Mesenchymal stem cell (in vitro differentiated cells and primary cell): ENCODE results near the gene LUZP1.

Source experiments
- DNase-seq: peaks from one replicate; pipeline ENCODE4 v3.0.0-alpha.2; 2013
- H2AFZ ChIP-seq: one replicate; pipeline ENCODE4 v1.6.1; 2013; ENCODE audit warnings: low read depth, mild to moderate bottlenecking, control low read depth, inconsistent platforms, low read length, moderate library complexity
- H2AK5ac ChIP-seq: 2 replicates; pipeline ENCODE4 v1.6.1; 2013; ENCODE audit warnings: low read length, moderate library complexity, mild to moderate bottlenecking, inconsistent platforms; ENCODE audit not compliant: severe bottlenecking
- H2BK120ac ChIP-seq: one replicate; pipeline ENCODE4 v1.6.1; 2013; ENCODE audit warnings: low read depth, mild to moderate bottlenecking, inconsistent platforms, low read length, moderate library complexity
- H2BK12ac ChIP-seq, 2 experiments: one replicate each; pipeline ENCODE4 v1.6.1; 2013; ENCODE audit warnings: inconsistent platforms in 2 of 2, low read length in 2 of 2, mild to moderate bottlenecking in 2 of 2, moderate library complexity in 2 of 2, control low read depth in 1 of 2
- H2BK15ac ChIP-seq: one replicate; pipeline ENCODE4 v1.6.1; 2013; ENCODE audit warnings: mild to moderate bottlenecking, low read depth, inconsistent platforms; ENCODE audit not compliant: poor library complexity, severe bottlenecking
- H2BK5ac ChIP-seq: 2 replicates; pipeline ENCODE4 v1.6.1; 2013; ENCODE audit warnings: low read depth, mild to moderate bottlenecking, low read length, control low read depth, inconsistent platforms; ENCODE audit not compliant: poor library complexity, severe bottlenecking
- H3K14ac ChIP-seq, 2 experiments: one replicate each; pipeline ENCODE4 v1.6.1; 2013; ENCODE audit warnings: inconsistent platforms in 2 of 2, low read length in 2 of 2, control low read depth in 1 of 2, mild to moderate bottlenecking in 1 of 2, moderate library complexity in 1 of 2
- H3K18ac ChIP-seq, 2 experiments: one replicate each; pipeline ENCODE4 v1.6.1; 2013; ENCODE audit warnings: inconsistent platforms in 2 of 2, low read length in 2 of 2, control low read depth in 1 of 2, low read depth in 1 of 2, mild to moderate bottlenecking in 1 of 2
- H3K23ac ChIP-seq, 2 experiments: one replicate each; pipeline ENCODE4 v1.6.1; 2013; ENCODE audit warnings: inconsistent platforms in 2 of 2, low read length in 2 of 2, mild to moderate bottlenecking in 2 of 2, moderate library complexity in 2 of 2, control low read depth in 1 of 2
- H3K27ac ChIP-seq: 2 replicates; pipeline ENCODE4 v1.5.1; 2013; ENCODE audit warnings: mild to moderate bottlenecking, moderate library complexity, low read length, control low read depth, inconsistent platforms; ENCODE audit not compliant: poor library complexity, severe bottlenecking
- H3K27me3 ChIP-seq, 2 experiments: 2 replicates each; pipeline versions ENCODE4 v1.6.1 to v1.7.0; 2013; ENCODE audit warnings: low read length in 2 of 2, mild to moderate bottlenecking in 2 of 2, moderate library complexity in 2 of 2, control low read depth in 1 of 2, inconsistent platforms in 1 of 2; ENCODE audit not compliant: control insufficient read depth in 1 of 2, insufficient read depth in 1 of 2
- H3K36me3 ChIP-seq, 2 experiments: 2 replicates each; pipeline versions ENCODE4 v1.6.1 to v1.7.0; 2013; ENCODE audit warnings: low read length in 2 of 2, control low read depth in 1 of 2, inconsistent platforms in 1 of 2, low read depth in 1 of 2, mild to moderate bottlenecking in 1 of 2; ENCODE audit not compliant: insufficient read depth in 2 of 2, control insufficient read depth in 1 of 2
- H3K4ac ChIP-seq, 2 experiments: one replicate each; pipeline ENCODE4 v1.6.1; 2013; ENCODE audit warnings: inconsistent platforms in 2 of 2, low read length in 2 of 2, mild to moderate bottlenecking in 2 of 2, moderate library complexity in 2 of 2, control low read depth in 1 of 2, low read depth in 1 of 2
- H3K4me1 ChIP-seq: 2 replicates; pipeline ENCODE4 v1.6.1; 2013; ENCODE audit warnings: low read depth, low read length, control low read depth; ENCODE audit not compliant: control insufficient read depth, insufficient read depth
- H3K4me2 ChIP-seq: 2 replicates; pipeline ENCODE4 v1.6.1; 2013; ENCODE audit warnings: low read length, mild to moderate bottlenecking, inconsistent platforms; ENCODE audit not compliant: poor library complexity, severe bottlenecking
- H3K4me3 ChIP-seq, 2 experiments: 2 replicates each; pipeline versions ENCODE4 v1.5.1 to v1.7.0; 2013; ENCODE audit warnings: low read length in 2 of 2, mild to moderate bottlenecking in 2 of 2, control low read depth in 1 of 2, low read depth in 1 of 2; ENCODE audit not compliant: insufficient read depth in 1 of 2
- H3K79me1 ChIP-seq: replicated peaks from 2 replicates; pipeline ENCODE4 v1.6.1; 2013; ENCODE audit warnings: mild to moderate bottlenecking, control low read depth, low read length, inconsistent platforms; ENCODE audit not compliant: poor library complexity, severe bottlenecking
- H3K9ac ChIP-seq: 2 replicates; pipeline ENCODE4 v1.7.0; 2013; ENCODE audit warnings: mild to moderate bottlenecking, low read length, moderate library complexity
- H3K9me3 ChIP-seq: 2 replicates; pipeline ENCODE4 v1.7.0; 2013; ENCODE audit warnings: mild to moderate bottlenecking, low read length; ENCODE audit not compliant: control insufficient read depth
- H4K8ac ChIP-seq: one replicate; pipeline ENCODE4 v1.6.1; 2013; ENCODE audit warnings: inconsistent platforms, mild to moderate bottlenecking, low read length, moderate library complexity
- H4K91ac ChIP-seq: one replicate; pipeline ENCODE4 v1.6.1; 2013; ENCODE audit warnings: mild to moderate bottlenecking, low read length, inconsistent platforms
- WGBS: methylation state at CpG from one replicate; pipeline ENCODE4 v1.1.7; 2013; ENCODE audit warnings: mixed read lengths; 5-methylcytosine and 5-hydroxymethylcytosine counted together

LUZP1 gene

GRCh38 chr1:23171181-23171755 lies 2.6 kb upstream of the LUZP1 start:
- no peak overlapping the region for H2BK12ac ChIP-seq
- no peak for DNase-seq

GRCh38 chr1:23169727-23170335 lies 1.2 kb upstream of the LUZP1 start:
- Histone ChIP-seq H2BK120ac (no peak overlapping the region), H3K4me2 (no peak overlapping the region), H3K79me1 (no peaks in the 10 kb centered on the region), H3K27me3 (no peaks in the 10 kb centered on the region), H3K18ac (peak overlapping the region in 1 of 2 experiments; percentile 23), H4K8ac (peak overlapping the region; percentile 27), H2BK5ac (no peak overlapping the region), H2AK5ac (no peak overlapping the region), H4K91ac (peak overlapping the region; percentile 6), H3K23ac (no peak overlapping the region), H3K27ac (no peak overlapping the region), H3K14ac (no peak overlapping the region), H3K36me3 (no peaks in the 10 kb centered on the region), H2AFZ (no peak overlapping the region), H2BK15ac (no peak overlapping the region), H3K4me1 (peaks cover 2% of the 10 kb centered on the region), H2BK12ac (peak overlapping the region in 1 of 2 experiments; percentile 29), H3K4ac (peak overlapping the region in 1 of 2 experiments; percentile 42), H3K4me3 (peak overlapping the region in 1 of 2 experiments; percentile 87), H3K9me3 (no peaks in the 10 kb centered on the region), H3K9ac (peak overlapping the region; percentile 90)
- 37% methylated on average over 5 of the region's 5 CpGs for WGBS
- peak; percentile 93 for DNase-seq

More at GRCh38 chr1:23171181-23171755, 2.6 kb upstream of the LUZP1 start:
- H4K91ac ChIP-seq, result no peak overlapping the region
- no peaks in the 10 kb centered on the region for H3K36me3 ChIP-seq
- WGBS, result 77% methylated on average over 3 of the region's 4 CpGs
- H3K23ac ChIP-seq, result no peak overlapping the region
- H3K4me1 ChIP-seq, result peaks cover 2% of the 10 kb centered on the region
- H2BK5ac ChIP-seq, result no peak overlapping the region
- H4K8ac ChIP-seq, result no peak overlapping the region
- H3K4me2 ChIP-seq, result no peak overlapping the region
- H3K27me3 ChIP-seq, result no peaks in the 10 kb centered on the region
- H3K4me3 ChIP-seq, result no peak overlapping the region
- H2BK15ac ChIP-seq, result no peak overlapping the region
- H3K27ac ChIP-seq, result no peak overlapping the region
- no peak overlapping the region for H3K14ac ChIP-seq
- no peak overlapping the region for H2AK5ac ChIP-seq
- H2AFZ ChIP-seq, result no peak overlapping the region
- no peaks in the 10 kb centered on the region for H3K79me1 ChIP-seq
- H3K18ac ChIP-seq, result no peak overlapping the region
- no peak overlapping the region for H3K4ac ChIP-seq
- no peak overlapping the region for H3K9ac ChIP-seq
- no peaks in the 10 kb centered on the region for H3K9me3 ChIP-seq
- H2BK120ac ChIP-seq, result no peak overlapping the region

- peak overlapping the region; percentile 90 for H3K9ac ChIP-seq
- no peak overlapping the region for H2AK5ac ChIP-seq
- no peak overlapping the region for H3K18ac ChIP-seq
- H2BK12ac ChIP-seq, result peak overlapping the region in 1 of 2 experiments; percentile 46
- no peak overlapping the region for H2BK5ac ChIP-seq
- no peaks in the 10 kb centered on the region for H3K9me3 ChIP-seq
- DNase-seq, result no peak
- peak overlapping the region; percentile 15 for H2BK15ac ChIP-seq
- H2BK120ac ChIP-seq, result no peak overlapping the region
- H3K27me3 ChIP-seq, result no peaks in the 10 kb centered on the region
- H2AFZ ChIP-seq, result no peak overlapping the region
- WGBS, result 53% methylated on average over 13 of the region's 14 CpGs
- no peak overlapping the region for H3K27ac ChIP-seq
- H3K4me3 ChIP-seq, result peak overlapping the region in 1 of 2 experiments; percentile 87
- H4K91ac ChIP-seq, result no peak overlapping the region
- H3K23ac ChIP-seq, result no peak overlapping the region
- H3K79me1 ChIP-seq, result no peaks in the 10 kb centered on the region
- peaks cover 2% of the 10 kb centered on the region for H3K4me1 ChIP-seq
- H3K4me2 ChIP-seq, result no peak overlapping the region
- H3K4ac ChIP-seq, result no peak overlapping the region
- no peak overlapping the region for H3K14ac ChIP-seq
- H3K36me3 ChIP-seq, result no peaks in the 10 kb centered on the region
- H4K8ac ChIP-seq, result no peak overlapping the region
Observed at GRCh38 chr1:23169195-23169575, 529 bp upstream of the LUZP1 start.

DNA sequence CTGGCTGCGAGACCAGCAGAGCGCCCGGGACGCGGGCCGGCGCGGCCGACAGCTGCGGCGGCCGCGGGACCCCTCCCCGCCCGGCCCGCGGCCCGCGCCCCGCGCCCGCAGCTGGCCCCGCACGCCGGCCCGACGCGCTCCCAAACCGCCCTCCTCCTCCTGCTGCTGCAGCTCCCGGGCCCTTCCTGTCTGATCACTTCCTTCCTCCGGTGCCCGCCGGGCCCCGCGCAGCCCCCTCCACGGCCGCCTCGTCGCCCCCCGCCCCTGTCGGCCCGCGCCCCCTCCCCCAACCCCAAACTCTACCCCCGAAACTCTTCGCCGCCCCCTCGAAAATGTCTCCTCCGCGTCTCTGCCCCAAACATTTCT lies 594 bp downstream of the LUZP1 start:
- under 1% methylated on average over 44 of the region's 49 CpGs for WGBS
- Histone ChIP-seq H4K8ac (no peak overlapping the region), H2AFZ (no peak overlapping the region), H2AK5ac (no peak overlapping the region), H3K36me3 (no peaks in the 10 kb centered on the region), H2BK5ac (peak overlapping the region; percentile 82), H3K9me3 (no peaks in the 10 kb centered on the region), H4K91ac (no peak overlapping the region), H3K9ac (peak overlapping the region; percentile 92), H3K4me2 (peak overlapping the region; percentile 55), H2BK12ac (peak overlapping the region in 1 of 2 experiments; percentile 31), H3K4me3 (peak overlapping the region; percentile 85 to 87), H3K27ac (peak overlapping the region; percentile 98), H3K4ac (peak overlapping the region in 1 of 2 experiments; percentile 81), H3K4me1 (peaks cover 3% of the 10 kb centered on the region), H3K23ac (peak overlapping the region in 1 of 2 experiments; percentile 49), H3K27me3 (no peaks in the 10 kb centered on the region), H2BK120ac (peak overlapping the region; percentile 90), H3K79me1 (no peaks in the 10 kb centered on the region), H3K18ac (peak overlapping the region; percentile 90 to 93), H2BK15ac (peak overlapping the region; percentile 93), H3K14ac (peak overlapping the region in 1 of 2 experiments; percentile 53)
- no peak for DNase-seq
